Pancreas (tissue), 10 donors: ENCODE data around the gene TMEM252. TPM values are rescaled to one million over a fixed set of nuclear protein-coding genes. Genes with fewer than 3 reads are reported as not detected.

Experiments
- ATAC-seq, 4 donors: fragments of 200-7000 bp; cut with Tn5 transposase; one replicate each; pipeline versions ENCODE4 v1.8.0 to v1.9.1; 2020; ENCODE audit warnings: mild to moderate bottlenecking in 4 of 4, moderate library complexity in 4 of 4
- DNase-seq, 6 donors: peaks; one replicate each; pipeline ENCODE4 v3.0.0-alpha.2; 2020
- FAIRE-seq: peaks from 2 replicates; lab custom pipeline; 2012; peaks lifted over from hg19 to GRCh38; lab: Jason Lieb, UNC
- H3K27ac ChIP-seq, 4 donors: fragments of 200-600 bp; sonication (generic); 1 replicate in 3 of 4; 2 replicates in 1 of 4; pipeline versions ENCODE4 v1.5.0 to v1.8.0; 2020
- H3K27me3 ChIP-seq, 4 donors: fragments of 200-600 bp; one replicate each; pipeline ENCODE4 v1.8.0; 2021
- H3K36me3 ChIP-seq, 3 donors: fragments of 200-600 bp; sonication (generic) in 1 of 3; one replicate each; pipeline versions ENCODE4 v1.5.0 to v1.8.0; 2020 to 2021
- H3K4me1 ChIP-seq, 3 donors: fragments of 200-600 bp; one replicate each; pipeline ENCODE4 v1.8.0; 2021
- H3K4me3 ChIP-seq, 4 donors: fragments of 200-600 bp; sonication (generic) in 2 of 4; one replicate each; pipeline versions ENCODE4 v1.5.0 to v1.8.0; 2020 to 2021
- H3K9me3 ChIP-seq, 4 donors: fragments of 200-600 bp; one replicate each; pipeline ENCODE4 v1.8.0; 2021
- WGBS, 2 donors: extraction: QIAGEN DNeasy Blood & Tissue Kit; methylation state at CpG; one replicate each; pipeline ENCODE4 v1.1.7; 2013; 5-methylcytosine and 5-hydroxymethylcytosine counted together
- intact Hi-C, 3 donors: fragments of 100-400 bp; cut with DNase I; formaldehyde crosslinking; loops; one replicate each; pipeline versions ENCODE4 v1.11.1 to v1.14.2; 2022
- polyA plus RNA-seq, 2 donors: library from polyadenylated mRNA; stranded (reverse); fragments of 200-250 nt; gene quantifications; one replicate each; pipeline ENCODE4 v1.2.3, GENCODE V29; 2013
- total RNA-seq, 6 donors: library from RNA; stranded (reverse); fragmentation: NEBNext Ultra II Directional in 4 of 6; extraction: Animal tissue kit (Norgen Biotek cat#: 25700) in 4 of 6; gene quantifications; one replicate each; pipeline versions ENCODE4 v1.2.1 to v1.2.4, GENCODE V29; 2021 to 2023
- TF ChIP-seq, protein P1 (sequence below), 4 donors: fragments of 200-600 bp; sonication (generic) in 3 of 4; IDR thresholded peaks; one replicate each; pipeline versions ENCODE4 v1.5.0 to v1.8.0; 2021; ENCODE audit warnings: antibody characterized with exemption in 4 of 4
- donor health status: healthy with polysubstance abuse.
- donor health status: DM: no; HTN: no; CAD: no; lungs with moderate emphysema.
- donor health status: DM: no; HTN: no; CAD: no.
- donor health status: control.
- donor health status: control.
- donor health status: Bipolar disorder and iron deficiency.
- donor health status: DM: yes; HTN: yes; CAD: no.
- donor health status: DM: no; HTN: no; CAD: no.
- donor health status: DM: no; HTN: no; CAD: no.
- donor health status: DM: yes; HTN: yes; CAD: no.

TMEM252 gene
- total and polyA plus RNA-seq, 8 donors, result not detected

DNA sequence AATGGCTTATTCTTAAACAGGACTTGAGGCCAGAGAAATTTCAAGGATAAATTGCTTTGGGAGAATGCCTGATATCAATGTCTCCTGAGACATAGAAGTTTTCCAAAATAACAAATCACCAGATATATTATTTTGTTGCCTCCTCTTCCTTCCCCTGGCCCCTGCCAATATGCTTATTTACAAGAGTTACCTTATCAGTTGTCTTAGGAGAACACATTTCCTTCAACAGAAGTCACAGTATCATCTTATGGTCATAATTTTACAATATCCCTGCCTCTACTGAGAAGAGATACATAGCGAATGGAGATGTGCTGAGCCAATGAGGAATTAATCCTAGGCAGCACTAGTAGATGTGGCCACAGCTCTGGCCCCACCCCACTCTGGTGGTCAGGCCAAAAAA, 43.1 kb downstream of the TMEM252 start:
- no peak for ATAC-seq
- Histone ChIP-seq H3K9me3 (no peaks in the 10 kb centered on the region), H3K36me3 (no peaks in the 10 kb centered on the region), H3K27ac (no peak overlapping the region), H3K27me3 (no peaks in the 10 kb centered on the region), H3K4me1 (peaks cover 0 to 2% (median 0%) of the 10 kb centered on the region in 3 donors), H3K4me3 (no peak overlapping the region)
- TF ChIP-seq, protein P1, sequence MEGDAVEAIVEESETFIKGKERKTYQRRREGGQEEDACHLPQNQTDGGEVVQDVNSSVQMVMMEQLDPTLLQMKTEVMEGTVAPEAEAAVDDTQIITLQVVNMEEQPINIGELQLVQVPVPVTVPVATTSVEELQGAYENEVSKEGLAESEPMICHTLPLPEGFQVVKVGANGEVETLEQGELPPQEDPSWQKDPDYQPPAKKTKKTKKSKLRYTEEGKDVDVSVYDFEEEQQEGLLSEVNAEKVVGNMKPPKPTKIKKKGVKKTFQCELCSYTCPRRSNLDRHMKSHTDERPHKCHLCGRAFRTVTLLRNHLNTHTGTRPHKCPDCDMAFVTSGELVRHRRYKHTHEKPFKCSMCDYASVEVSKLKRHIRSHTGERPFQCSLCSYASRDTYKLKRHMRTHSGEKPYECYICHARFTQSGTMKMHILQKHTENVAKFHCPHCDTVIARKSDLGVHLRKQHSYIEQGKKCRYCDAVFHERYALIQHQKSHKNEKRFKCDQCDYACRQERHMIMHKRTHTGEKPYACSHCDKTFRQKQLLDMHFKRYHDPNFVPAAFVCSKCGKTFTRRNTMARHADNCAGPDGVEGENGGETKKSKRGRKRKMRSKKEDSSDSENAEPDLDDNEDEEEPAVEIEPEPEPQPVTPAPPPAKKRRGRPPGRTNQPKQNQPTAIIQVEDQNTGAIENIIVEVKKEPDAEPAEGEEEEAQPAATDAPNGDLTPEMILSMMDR (IDR thresholded peaks at IDR 0.05), result no peak
- WGBS, 2 donors, result 89 to 92% methylated on average over 1 of the region's 1 CpG
- FAIRE-seq, result no peak
- intact Hi-C loops, result no loop called here
- DNase-seq, result no peak

DNA sequence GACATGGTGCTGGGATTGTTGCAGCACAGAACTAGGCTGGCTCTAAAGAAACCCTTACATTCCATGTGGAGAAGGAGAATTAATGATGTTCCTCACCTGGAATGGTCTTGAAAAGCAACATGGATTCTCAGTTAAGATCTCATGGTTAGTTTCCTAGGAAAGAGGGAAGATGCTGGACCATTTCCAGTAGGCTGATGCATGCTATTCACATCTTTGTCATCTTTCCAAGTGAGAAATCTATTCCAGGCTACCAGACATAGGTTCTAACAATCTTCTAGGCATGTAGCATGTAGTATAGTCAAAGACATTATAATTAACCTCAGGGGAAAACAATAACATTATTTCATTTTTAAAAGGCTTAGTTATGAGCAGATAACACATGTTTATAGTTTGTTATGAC, 44.3 kb downstream of the TMEM252 start:
- H3K9me3 ChIP-seq, result no peaks in the 10 kb centered on the region
- FAIRE-seq (no peak), ATAC-seq (no peak), DNase-seq (no peak)
- intact Hi-C loops, result no loop called here
- no peaks in the 10 kb centered on the region for H3K36me3 ChIP-seq
- H3K27ac ChIP-seq, result no peak overlapping the region
- TF ChIP-seq, protein P1 (IDR thresholded peaks at IDR 0.05), result no peak
- no peaks in the 10 kb centered on the region for H3K27me3 ChIP-seq
- H3K4me3 ChIP-seq, result no peak overlapping the region
- H3K4me1 ChIP-seq, result peaks cover 0 to 5% (median 0%) of the 10 kb centered on the region in 3 donors

DNA sequence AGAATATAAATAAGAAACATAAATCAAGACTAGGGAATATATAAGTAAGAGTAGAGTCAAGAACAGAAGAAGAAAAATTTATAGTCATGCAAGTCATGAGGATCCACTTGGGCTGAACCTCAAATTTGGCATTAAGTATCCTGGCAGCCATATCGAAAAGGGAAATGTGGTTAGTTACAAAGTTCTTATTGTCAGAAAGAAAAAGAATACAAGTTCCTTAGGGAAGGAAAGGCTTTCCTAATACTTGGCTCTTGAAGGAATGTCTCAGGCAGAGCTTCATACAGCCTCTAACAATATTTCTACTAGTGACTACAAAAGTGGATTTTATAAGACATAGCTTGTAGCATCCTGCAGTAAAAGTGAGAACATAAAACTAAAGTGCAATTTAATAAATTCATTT, 45.4 kb downstream of the TMEM252 start:
- H3K27ac ChIP-seq, result no peak overlapping the region
- peaks cover 0 to 5% (median 0%) of the 10 kb centered on the region in 3 donors for H3K4me1 ChIP-seq
- no peak overlapping the region for H3K4me3 ChIP-seq
- FAIRE-seq (no peak), ATAC-seq (no peak), DNase-seq (no peak)
- no peaks in the 10 kb centered on the region for H3K27me3 ChIP-seq
- no peaks in the 10 kb centered on the region for H3K36me3 ChIP-seq
- intact Hi-C loops, result no loop called here
- TF ChIP-seq, protein P1 (IDR thresholded peaks at IDR 0.05), result no peak
- H3K9me3 ChIP-seq, result no peaks in the 10 kb centered on the region
- WGBS, 2 donors, result 95% methylated on average over 1 of the region's 1 CpG

DNA sequence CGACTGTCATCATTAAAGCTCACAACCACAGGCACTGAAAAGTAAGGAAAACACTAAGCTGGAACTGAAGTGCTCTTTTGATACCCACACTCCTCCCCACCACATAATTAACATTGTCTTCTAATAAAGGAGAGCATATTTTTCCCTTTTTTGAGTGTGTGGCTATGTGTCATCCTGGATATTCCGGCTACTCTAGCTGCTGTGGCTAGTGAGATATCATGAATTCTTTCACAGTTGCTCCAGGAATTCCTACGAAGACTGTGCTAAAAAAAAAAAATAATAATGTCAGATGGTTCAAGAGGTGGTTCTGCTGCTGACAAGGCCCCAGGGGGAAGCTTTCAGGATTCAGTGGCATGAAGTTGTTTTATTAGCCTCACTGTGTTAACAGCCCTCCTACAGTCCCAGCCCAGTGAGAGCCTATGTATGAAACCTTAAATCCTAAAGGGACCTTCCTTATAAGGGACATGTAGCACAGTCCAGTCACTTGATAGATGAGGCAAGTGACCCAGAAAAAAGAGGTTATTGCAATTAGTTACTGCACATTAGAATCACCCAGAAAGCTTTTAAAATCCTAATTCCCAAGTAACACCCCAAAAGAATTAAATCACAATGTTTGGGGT, 46.6 kb downstream of the TMEM252 start:
- peak in 1 of 4 donors; percentile 22 for ATAC-seq
- Histone ChIP-seq H3K27ac (no peak overlapping the region), H3K4me3 (no peak overlapping the region), H3K36me3 (no peaks in the 10 kb centered on the region), H3K4me1 (peaks cover 0 to 5% (median 0%) of the 10 kb centered on the region in 3 donors), H3K9me3 (no peaks in the 10 kb centered on the region), H3K27me3 (no peaks in the 10 kb centered on the region)
- TF ChIP-seq, protein P1 (IDR thresholded peaks at IDR 0.05), result no peak
- no peak for FAIRE-seq
- 81 to 83% methylated on average over 3 of the region's 3 CpGs for WGBS, 2 donors
- intact Hi-C loops, result no loop called here
- DNase-seq, result no peak

DNA sequence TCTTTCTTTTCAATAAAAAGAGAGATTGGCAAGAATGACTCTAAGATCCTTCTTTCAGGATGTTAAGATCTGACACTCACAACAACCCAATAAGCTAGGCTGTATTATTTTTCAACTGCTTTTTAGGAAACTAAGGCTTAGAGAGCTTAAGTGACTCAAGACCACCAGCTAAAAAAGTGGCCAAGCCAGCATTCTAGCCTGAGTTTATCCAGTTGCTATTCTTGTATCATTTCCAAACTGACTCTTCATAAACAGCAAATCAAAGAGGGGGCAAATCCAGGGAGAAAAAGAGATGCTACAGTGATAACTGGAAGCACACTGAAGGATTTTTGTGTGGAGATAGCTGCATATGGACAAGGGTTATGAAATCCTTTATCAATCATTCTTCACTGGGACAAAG, 47.1 kb downstream of the TMEM252 start:
- H3K36me3 ChIP-seq, result no peaks in the 10 kb centered on the region
- no peak for DNase-seq
- TF ChIP-seq, protein P1 (IDR thresholded peaks at IDR 0.05), result no peak
- H3K9me3 ChIP-seq, result no peaks in the 10 kb centered on the region
- no peak overlapping the region for H3K27ac ChIP-seq
- no peak for ATAC-seq
- H3K4me1 ChIP-seq, result peaks cover 0 to 5% (median 0%) of the 10 kb centered on the region in 3 donors
- intact Hi-C loops, result no loop called here
- no peaks in the 10 kb centered on the region for H3K27me3 ChIP-seq
- no peak for FAIRE-seq
- no peak overlapping the region for H3K4me3 ChIP-seq
